Measurements from ENCODE around the gene MON1A.
"Not testable (repeated sequence)": the region's sequence is repeated elsewhere in the genome, so short reads cannot be mapped to it uniquely, and the experiment has no call there.

MON1A gene

GRCh38 chr3:49908373-49909199, 21.0 kb downstream of the MON1A start:
- no peak overlapping the region for H3K4me3 ChIP-seq (ENCODE audit: low read length)
- no peak for TF ChIP-seq ZNF274 (IDR thresholded peaks at IDR 0.05; ENCODE audit: low read depth, low read length)

- TF ChIP-seq ZNF274 (IDR thresholded peaks at IDR 0.05; ENCODE audit: low read depth, low read length) = no peak
- no peak overlapping the region for H3K4me3 ChIP-seq (ENCODE audit: low read length)
Measured at GRCh38 chr3:49906073-49906743, 23.4 kb downstream of the MON1A start.

DNA sequence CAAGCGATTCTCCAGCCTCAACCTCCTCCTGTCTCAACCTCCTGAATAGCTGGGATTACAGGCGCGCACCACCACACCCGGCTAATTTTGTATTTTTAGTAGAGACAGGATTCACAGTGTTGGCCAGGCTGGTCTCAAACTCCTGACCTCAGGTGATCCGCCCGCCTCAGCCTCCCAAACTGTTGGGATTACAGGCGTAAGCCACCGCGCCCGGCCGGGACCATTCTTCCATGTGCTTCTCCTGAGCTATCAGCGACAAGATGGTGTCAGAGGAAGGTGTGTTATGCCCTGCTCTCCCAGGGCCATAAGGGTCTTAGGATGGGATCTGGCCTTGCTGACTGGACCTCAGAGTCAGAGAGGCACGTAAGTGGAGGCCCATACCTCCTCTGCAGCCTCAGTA, 25.2 kb downstream of the MON1A start:
- not testable (repeated sequence) for H3K4me3 ChIP-seq (ENCODE audit: low read length)

DNA sequence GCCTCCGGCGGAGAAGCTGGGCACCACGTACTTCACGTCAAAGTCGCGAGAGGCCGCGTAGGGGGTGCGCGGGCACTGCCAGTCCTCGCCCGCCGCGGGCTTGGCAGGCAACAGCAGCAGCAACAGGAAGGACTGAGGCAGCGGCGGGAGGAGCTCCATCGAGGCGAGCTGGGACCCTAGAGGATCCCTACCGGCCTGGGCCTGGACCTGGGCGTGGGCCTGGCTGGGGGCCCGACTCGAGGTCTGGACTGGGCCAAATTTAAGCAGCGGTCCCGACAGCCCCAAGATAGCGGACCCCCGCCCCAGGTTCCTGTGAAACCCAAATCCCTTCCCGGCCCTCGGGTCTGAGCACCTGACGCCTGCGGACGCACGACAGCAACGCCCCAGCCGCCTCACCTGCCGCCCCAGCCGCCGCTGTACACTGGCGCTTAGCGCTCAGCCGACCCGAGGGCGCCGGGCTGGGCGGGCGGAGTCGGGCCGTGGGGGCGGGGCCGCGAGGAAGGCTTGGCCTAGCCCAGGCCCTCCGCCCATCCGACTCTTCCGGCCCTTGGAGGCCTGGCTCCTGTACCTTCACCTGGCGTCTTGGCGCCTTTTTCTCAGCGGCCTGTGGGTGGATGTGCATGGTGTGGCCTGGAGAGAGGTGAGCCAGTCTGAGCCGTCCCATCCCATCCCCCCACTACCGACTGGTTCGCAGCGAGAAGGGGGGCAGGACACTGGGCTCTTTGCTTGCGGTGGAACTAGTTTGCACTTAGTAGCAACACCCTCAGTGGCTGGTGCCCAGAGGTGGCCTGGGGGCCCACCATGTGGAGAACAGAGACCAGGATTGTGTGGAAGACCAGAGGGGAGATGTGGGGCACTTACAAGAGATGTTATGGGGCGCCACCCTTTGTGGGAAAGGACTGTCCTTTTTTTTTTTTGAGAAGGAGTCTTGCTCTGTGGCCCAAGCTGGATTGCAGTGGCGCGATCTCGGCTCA, 25.9 kb downstream of the MON1A start, which contains the start of gene MST1R:
MST1R (minus strand) TSS at position 423 of the 974 bp plus-strand sequence; CDS start at position 159, 264 bp downstream.
- TF ChIP-seq ZNF274 (IDR thresholded peaks at IDR 0.05; ENCODE audit: low read depth, low read length) = no peak
- H3K4me3 ChIP-seq (ENCODE audit: low read length) = peak within 1 kb of the TSS; percentile 9; the same call in 1 of the 2 replicates

- no peak overlapping the region for H3K4me3 ChIP-seq (ENCODE audit: low read length)
Measured at GRCh38 chr3:49902511-49903345, 26.9 kb downstream of the MON1A start.

DNA sequence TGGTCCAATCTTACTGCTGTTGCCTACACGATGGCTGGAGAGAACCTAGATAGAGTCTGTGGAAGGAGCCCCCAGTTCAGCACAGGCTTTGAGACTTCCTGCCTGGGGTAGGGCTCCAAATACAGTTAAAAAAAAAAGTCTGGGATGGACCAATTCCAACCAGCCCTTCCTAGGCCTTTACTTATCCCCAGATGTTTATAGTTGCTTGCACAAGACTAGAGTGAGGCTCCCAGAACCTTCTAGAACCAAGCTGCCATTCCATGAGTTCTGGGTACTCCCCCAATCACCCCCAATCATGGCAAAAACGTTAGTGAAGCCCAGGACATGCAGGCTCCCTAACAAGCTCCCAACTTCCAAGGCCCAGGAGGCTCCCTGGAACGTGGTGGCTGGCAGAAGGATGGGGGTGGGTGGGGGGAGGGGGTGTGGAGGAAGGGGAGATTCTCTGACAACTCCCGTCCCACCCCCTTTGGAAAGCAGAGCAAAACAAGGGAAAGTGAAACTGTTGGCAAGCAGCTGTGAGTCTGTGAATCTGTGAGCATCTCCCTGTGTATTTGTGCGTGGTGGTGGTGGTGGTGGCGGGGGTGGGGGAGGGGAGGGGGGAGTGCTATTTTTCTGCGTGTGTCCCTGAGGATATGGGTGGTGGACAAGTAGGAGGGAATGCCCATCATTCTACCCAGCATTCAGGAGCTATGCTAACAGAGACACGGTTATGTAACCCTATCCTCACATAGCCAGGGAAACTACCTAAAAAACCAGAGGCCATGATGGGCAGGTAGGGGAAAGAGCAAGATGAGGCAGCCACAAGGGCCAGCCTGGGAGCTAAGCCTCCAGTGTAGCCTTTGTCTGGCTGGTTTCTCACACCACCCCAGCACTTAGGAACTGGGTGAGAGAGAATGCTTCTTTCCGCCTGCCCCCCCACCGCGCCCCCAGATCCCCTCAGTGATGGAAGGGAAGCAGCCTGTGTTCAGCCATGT, 28.0 kb downstream of the MON1A start:
- no peak for TF ChIP-seq ZNF274 (IDR thresholded peaks at IDR 0.05; ENCODE audit: low read depth, low read length)
- no peak overlapping the region for H3K4me3 ChIP-seq (ENCODE audit: low read length)

More at GRCh38 chr3:49902511-49903345, 26.9 kb downstream of the MON1A start:
- no peak for TF ChIP-seq ZNF274 (IDR thresholded peaks at IDR 0.05; ENCODE audit: low read depth, low read length)

- TF ChIP-seq ZNF274 (IDR thresholded peaks at IDR 0.05; ENCODE audit: low read depth, low read length) = no peak
- no peak overlapping the region for H3K4me3 ChIP-seq (ENCODE audit: low read length)
Measured at GRCh38 chr3:49900491-49901153, 29.0 kb downstream of the MON1A start.

DNA sequence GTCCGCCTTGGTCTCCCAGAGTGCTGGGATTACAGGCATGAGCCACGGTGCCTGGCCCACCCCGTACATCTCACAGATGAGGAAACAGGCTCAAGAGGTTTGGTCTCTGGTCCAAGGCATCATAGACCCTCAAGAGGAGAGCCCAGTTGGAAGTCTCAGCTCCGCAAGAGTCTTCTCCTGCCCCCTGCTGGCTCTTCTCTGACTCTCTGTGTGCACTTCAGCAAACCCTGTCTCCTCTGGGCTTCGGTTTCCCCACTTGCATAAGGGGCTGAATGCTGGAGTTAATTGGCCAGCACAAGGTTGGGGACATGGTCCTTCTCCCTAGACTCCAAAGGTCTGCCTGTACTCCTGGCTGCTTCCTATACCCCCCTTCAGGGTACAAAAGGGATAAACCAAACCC, 29.8 kb downstream of the MON1A start:
- no peak for TF ChIP-seq ZNF274 (IDR thresholded peaks at IDR 0.05; ENCODE audit: low read depth, low read length)
- H3K4me3 ChIP-seq (ENCODE audit: low read length) = no peak overlapping the region

DNA sequence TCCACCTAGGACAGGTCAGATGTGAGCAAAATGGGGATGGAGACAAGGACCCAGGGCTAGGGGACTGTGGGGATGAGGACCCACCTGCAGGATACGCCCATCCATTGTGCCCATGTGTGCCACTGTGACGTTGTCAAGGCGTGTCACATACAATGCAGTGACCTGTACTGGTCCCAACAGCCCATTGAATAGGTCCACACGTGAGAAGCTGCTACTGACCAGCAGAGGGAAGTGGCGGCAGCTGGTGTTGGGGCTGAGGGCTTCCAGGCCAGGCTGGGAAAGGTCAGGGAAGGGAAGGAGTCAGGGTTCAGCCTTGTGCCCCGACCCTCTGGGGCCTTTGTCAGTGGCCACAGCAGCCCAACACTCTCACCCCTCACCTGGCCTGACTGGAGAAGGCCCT, 30.6 kb downstream of the MON1A start:
- TF ChIP-seq ZNF274 (IDR thresholded peaks at IDR 0.05; ENCODE audit: low read depth, low read length) = no peak
- H3K4me3 ChIP-seq (ENCODE audit: low read length) = no peak overlapping the region

GRCh38 chr3:49896345-49896744, 33.3 kb downstream of the MON1A start:
- no peak for TF ChIP-seq ZNF274 (IDR thresholded peaks at IDR 0.05; ENCODE audit: low read depth, low read length)
- H3K4me3 ChIP-seq (ENCODE audit: low read length) = no peak overlapping the region

DNA sequence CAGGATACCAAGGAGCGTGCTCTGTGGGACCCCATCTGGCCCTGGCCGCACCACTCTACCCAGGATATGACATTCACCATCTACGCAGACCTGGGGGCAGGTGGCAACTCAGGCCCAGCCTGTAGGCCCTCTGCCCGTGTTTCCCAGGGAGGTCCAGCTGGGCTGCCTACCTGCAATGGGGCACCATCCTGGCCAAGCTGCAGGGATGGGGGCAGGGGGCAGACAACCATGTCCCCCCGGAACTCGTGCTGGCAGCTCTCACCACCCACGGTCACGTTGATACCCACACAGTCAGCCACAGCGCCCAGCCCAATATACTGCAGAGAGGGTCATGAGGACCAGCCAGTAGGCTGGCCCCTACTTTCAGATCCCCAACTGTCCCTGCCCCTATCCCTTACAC, 33.8 kb downstream of the MON1A start:
- H3K4me3 ChIP-seq (ENCODE audit: low read length) = no peak overlapping the region
- no peak for TF ChIP-seq ZNF274 (IDR thresholded peaks at IDR 0.05; ENCODE audit: low read depth, low read length)

DNA sequence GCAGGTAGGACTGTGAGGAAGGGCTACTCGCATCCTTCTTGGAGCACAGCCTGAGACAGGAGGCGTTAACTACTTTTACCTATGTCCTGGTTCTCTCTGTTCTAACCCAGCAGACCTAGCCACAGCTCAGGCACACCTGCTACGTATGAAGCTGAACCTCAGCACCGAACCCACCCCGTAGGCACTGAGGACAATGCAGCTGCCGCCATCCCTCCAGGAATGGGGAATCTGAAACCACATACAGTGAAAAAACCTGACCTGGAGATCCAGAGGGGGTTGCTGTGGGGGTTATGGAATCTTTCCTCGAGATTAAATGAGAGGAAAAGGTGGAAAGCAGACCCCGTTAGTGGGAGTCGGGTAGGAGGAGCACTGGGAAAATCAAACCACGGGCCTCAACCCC, 40.3 kb downstream of the MON1A start:
- TF ChIP-seq ZNF274 (IDR thresholded peaks at IDR 0.05; ENCODE audit: low read depth, low read length) = no peak

More for the DNA sequence above, 40.3 kb downstream of the MON1A start:
- H3K4me3 ChIP-seq (ENCODE audit: low read length) = no peak overlapping the region
